Uterus (tissue), 4 donors: ENCODE measurements around the gene TMSB15C. TPM values are rescaled to one million over a fixed set of nuclear protein-coding genes. Genes with fewer than 3 reads are reported as not detected.
"Not testable (repeated sequence)": the region's sequence is repeated elsewhere in the genome, so short reads cannot be mapped to it uniquely, and the experiment has no call there.

ENCODE experiments used
- DNase-seq, 2 donors: peaks; one replicate each; pipeline ENCODE4 v3.0.0-alpha.2; 2019 to 2020
- H3K27ac ChIP-seq, 2 donors: fragments of 200-600 bp; sonication (generic); 1 replicate in 1 of 2; 2 replicates in 1 of 2; pipeline ENCODE4 v1.5.1; 2016 to 2018
- H3K27me3 ChIP-seq, 2 donors: fragments of 200-600 bp; sonication (generic); one replicate each; pipeline ENCODE4 v1.5.1; 2018 to 2019; ENCODE audit warnings: control low read depth in 1 of 2
- H3K36me3 ChIP-seq, 2 donors: fragments of 200-600 bp; sonication (generic); one replicate each; pipeline ENCODE4 v1.5.1; 2019; ENCODE audit warnings: control low read depth in 1 of 2
- H3K4me1 ChIP-seq, 2 donors: fragments of 200-600 bp; sonication (generic); one replicate each; pipeline ENCODE4 v1.5.1; 2018 to 2019; ENCODE audit warnings: control low read depth in 1 of 2
- H3K4me3 ChIP-seq, 2 donors: fragments of 200-600 bp; sonication (generic); 1 replicate in 1 of 2; 2 replicates in 1 of 2; pipeline ENCODE4 v1.5.1; 2018 to 2019; ENCODE audit warnings: mild to moderate bottlenecking in 1 of 2
- H3K9me3 ChIP-seq, 2 donors: fragments of 200-600 bp; sonication (generic); one replicate each; pipeline ENCODE4 v1.5.1; 2019; ENCODE audit warnings: control low read depth in 1 of 2
- POLR2A ChIP-seq, 2 donors: fragments of 450-650 bp; IDR thresholded peaks; one replicate each; pipeline ENCODE4 v1.6.1; 2016; ENCODE audit warnings: antibody characterized with exemption in 2 of 2, mild to moderate bottlenecking in 1 of 2, moderate library complexity in 1 of 2
- intact Hi-C: fragments of 100-400 bp; cut with DNase I; formaldehyde crosslinking; loops from one replicate; pipeline ENCODE4 v1.15.1; 2023; ENCODE audit warnings: low total_unique reads
- total RNA-seq, 4 donors: library from RNA; depleted of rRNA in 3 of 4; stranded (reverse); fragments of >200 nt in 3 of 4; gene quantifications; one replicate each; pipeline versions ENCODE4 v1.1.0 to v1.2.4, GENCODE V29; 2014 to 2023
- TF ChIP-seq, protein P1 (sequence below), 4 experiments: fragments of 200-600 bp in 2 of 4; fragments of 450-650 bp in 2 of 4; sonication (generic) in 2 of 4; IDR thresholded peaks; one replicate each; pipeline ENCODE4 v1.5.1; 2016 to 2019; ENCODE audit warnings: antibody characterized with exemption in 4 of 4, mild to moderate bottlenecking in 2 of 4, moderate library complexity in 1 of 4
- donor health status: DM: yes; HTN: yes; CAD: no.

The TMSB15C gene
- total RNA-seq, 4 donors from 2014 or later: 0.59 to 20.3 (median 11.2) TPM

DNA sequence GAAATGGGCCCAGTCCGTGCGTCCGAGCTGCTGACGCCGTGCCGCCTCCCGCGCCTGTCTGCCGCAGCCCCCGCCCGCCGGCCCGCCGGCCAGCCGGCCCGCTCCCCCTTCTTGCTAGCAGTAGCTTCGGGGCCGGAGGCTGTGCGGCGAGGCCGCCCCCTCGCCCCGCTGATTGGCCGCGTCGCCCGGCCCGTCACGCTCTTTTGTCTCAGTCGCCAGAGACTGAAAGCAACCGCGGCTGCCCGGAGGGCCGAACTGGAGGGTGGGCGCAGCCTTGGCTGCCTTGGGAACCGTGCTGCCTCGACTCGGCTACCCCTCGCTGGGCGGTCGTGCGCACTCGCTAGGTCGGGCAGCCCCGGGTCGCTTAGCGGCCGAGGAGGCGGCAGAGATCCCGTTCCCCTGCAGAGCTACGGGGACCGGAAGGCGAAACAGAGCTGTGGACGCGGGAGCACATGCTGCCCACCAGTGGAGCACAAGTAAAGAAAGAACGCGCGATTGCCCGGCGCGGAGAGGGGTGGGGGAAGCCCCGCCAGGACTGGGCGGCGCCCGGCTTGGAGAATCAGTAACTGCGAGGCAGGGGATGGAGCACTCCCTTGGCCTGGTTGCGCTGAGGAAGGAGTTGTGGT, 36.4 kb upstream of the TMSB15C start, which contains the start of gene ZCCHC18:
Gene ZCCHC18 (plus strand): TSS at position 198 of the 626 bp plus-strand sequence. CDS start 1,589 bp downstream, outside the sequence.
- no peaks in the 10 kb centered on the region for H3K9me3 ChIP-seq
- intact Hi-C loops: no loop called here
- H3K27me3 ChIP-seq: no peaks in the 10 kb centered on the region
- H3K36me3 ChIP-seq: no peaks in the 10 kb centered on the region
- peak; percentile 54 to 66 for DNase-seq
- H3K27ac ChIP-seq: peak within 1 kb of the TSS; percentile 68 to 89
- H3K4me1 ChIP-seq: no peaks in the 10 kb centered on the region
- TF ChIP-seq, protein P1, sequence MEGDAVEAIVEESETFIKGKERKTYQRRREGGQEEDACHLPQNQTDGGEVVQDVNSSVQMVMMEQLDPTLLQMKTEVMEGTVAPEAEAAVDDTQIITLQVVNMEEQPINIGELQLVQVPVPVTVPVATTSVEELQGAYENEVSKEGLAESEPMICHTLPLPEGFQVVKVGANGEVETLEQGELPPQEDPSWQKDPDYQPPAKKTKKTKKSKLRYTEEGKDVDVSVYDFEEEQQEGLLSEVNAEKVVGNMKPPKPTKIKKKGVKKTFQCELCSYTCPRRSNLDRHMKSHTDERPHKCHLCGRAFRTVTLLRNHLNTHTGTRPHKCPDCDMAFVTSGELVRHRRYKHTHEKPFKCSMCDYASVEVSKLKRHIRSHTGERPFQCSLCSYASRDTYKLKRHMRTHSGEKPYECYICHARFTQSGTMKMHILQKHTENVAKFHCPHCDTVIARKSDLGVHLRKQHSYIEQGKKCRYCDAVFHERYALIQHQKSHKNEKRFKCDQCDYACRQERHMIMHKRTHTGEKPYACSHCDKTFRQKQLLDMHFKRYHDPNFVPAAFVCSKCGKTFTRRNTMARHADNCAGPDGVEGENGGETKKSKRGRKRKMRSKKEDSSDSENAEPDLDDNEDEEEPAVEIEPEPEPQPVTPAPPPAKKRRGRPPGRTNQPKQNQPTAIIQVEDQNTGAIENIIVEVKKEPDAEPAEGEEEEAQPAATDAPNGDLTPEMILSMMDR (IDR thresholded peaks at IDR 0.05): no peak
- peak in 1 of 2 donors; percentile 44 for TF ChIP-seq POLR2A (IDR thresholded peaks at IDR 0.05)
- H3K4me3 ChIP-seq: peak within 1 kb of the TSS; percentile 43 to 51

DNA sequence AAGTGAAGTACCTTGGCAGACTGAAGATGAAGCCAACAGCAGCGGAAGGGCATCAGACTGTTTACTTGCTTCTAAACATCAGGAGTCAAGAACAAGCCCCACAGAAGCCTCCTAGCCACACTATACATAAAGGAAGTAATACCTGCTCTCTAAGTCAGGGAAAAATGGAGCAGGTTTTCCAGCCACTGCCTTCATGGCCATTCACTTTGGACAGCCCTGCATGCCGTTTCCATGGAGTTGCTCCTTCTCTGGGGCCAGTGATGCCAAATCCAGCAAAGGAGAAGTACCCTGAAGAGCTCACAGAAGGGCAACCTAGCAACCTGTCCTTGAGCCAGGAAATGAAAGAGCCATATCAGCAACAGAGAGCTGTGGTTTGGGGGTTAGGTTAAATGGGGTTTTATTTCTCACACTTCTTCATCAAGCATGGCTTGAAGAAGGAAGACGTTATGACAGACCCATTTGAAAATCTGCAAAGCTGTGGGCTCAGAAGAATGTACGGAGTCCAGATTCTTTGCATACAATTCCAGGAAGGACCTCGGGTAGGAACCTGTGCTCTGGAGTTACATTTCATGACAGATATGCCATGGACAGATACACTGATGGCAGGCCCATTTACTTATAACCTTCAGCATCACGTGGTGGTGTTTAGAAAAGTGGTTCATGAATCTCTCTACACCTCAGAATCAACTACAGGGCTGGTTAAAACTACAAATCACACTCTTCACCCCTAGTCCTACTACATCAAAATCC, 34.6 kb upstream of the TMSB15C start:
- H3K36me3 ChIP-seq, DNase-seq, H3K4me3 ChIP-seq, H3K4me1 ChIP-seq, intact Hi-C loops, H3K27me3 ChIP-seq, H3K27ac ChIP-seq, H3K9me3 ChIP-seq: not testable (repeated sequence)

DNA sequence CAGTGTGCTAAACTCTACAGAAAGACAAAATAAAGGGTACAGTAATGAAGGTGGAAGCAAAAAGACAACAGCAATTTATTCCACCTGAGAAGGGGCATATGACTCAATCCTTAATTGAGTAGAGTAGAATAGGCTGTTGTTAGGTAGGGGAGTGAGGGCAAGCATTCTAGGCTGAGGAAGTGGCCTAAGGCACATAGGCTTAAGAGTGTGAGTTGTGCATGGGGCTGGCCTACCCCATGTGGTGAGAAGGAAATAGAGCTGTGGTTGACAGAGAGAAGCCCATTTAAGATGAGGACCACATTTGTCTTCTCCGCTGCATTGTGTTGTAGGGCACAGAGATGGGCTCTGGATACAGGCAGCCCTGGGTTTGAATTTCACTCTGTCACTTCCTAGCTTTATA, 32.9 kb upstream of the TMSB15C start:
- intact Hi-C loops: no loop called here
- Histone ChIP-seq H3K4me1 (no peaks in the 10 kb centered on the region), H3K4me3 (no peak overlapping the region), H3K27me3 (no peaks in the 10 kb centered on the region), H3K27ac (no peak overlapping the region), H3K9me3 (no peaks in the 10 kb centered on the region), H3K36me3 (no peaks in the 10 kb centered on the region)
- DNase-seq: no peak
- TF ChIP-seq POLR2A (IDR thresholded peaks at IDR 0.05): no peak
- TF ChIP-seq, protein P1 (IDR thresholded peaks at IDR 0.05): no peak

DNA sequence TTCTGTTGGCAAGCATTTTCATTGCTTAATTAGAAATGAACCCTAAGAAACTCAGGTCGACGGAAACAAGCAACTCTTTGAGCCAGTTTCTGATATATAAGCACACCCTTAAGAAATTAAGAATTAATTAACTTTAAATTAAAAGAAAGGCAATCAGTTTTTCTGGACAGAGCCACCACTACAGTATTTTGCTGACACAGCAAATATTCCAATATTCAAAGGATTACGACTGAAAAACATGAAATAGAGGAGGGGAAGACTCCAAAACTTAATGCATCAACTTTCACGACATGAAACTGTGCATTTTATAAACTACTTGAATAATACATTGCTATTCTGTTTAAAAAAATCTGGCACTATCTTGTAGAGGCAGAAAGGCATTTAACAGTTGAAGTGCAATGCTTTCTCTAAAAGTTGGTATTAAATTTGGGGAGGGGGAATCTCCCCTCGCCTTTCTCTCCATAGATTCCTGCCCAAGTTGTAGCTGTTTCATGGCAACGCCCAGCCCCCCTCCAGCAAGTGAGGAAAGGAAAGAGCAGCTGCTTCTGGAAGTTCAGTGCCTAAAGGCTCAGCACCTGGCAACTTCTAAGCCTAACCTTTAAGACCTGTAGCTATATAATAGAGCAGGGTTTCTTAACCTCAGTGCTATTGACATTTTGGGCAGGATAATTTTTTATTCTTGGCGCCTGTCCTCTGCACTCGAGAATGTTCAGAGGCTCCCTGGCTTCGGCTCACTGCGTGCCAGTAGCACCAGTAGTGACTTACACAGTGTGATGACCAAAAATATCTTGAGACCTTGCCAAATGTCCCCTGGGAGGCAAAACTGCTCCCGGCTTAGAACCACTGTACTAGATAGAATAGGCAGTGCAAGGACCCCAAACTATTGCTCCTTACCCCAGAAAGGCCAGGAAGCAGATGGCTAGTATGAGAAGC, 29.6 kb upstream of the TMSB15C start:
- H3K36me3 ChIP-seq: no peaks in the 10 kb centered on the region
- H3K27ac ChIP-seq: no peak overlapping the region
- DNase-seq: no peak
- no peaks in the 10 kb centered on the region for H3K4me1 ChIP-seq
- no peaks in the 10 kb centered on the region for H3K9me3 ChIP-seq
- H3K4me3 ChIP-seq: no peak overlapping the region
- TF ChIP-seq, protein P1 (IDR thresholded peaks at IDR 0.05): no peak
- no peak for TF ChIP-seq POLR2A (IDR thresholded peaks at IDR 0.05)
- intact Hi-C loops: no loop called here
- H3K27me3 ChIP-seq: no peaks in the 10 kb centered on the region

DNA sequence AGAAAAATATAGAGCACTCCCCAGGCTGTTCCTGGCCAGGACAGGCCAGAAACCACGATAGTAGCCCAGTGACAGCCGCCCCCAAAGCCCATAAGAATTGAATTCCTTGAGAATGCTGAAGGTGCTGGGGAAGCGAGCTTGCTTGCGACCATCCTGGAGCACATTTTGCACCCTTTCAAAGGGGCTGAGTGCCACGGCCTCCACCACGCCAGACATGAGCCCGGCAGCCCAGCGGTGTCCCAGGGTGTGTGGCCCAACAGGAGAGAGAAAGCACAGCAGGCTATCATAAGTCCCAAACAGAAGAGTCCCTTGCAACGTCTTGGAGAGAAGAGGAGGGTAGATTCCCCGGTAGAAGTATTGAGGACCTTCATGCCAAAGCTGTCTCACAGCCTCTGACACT, 28.6 kb upstream of the TMSB15C start:
- DNase-seq: no peak
- Histone ChIP-seq H3K27ac (no peak overlapping the region), H3K36me3 (no peaks in the 10 kb centered on the region), H3K9me3 (no peaks in the 10 kb centered on the region), H3K4me3 (no peak overlapping the region), H3K4me1 (no peaks in the 10 kb centered on the region), H3K27me3 (no peaks in the 10 kb centered on the region)
- intact Hi-C loops: no loop called here
- TF ChIP-seq, protein P1 (IDR thresholded peaks at IDR 0.05): no peak
- no peak for TF ChIP-seq POLR2A (IDR thresholded peaks at IDR 0.05)
